K562 (cell line): ENCODE measurements around the gene RNF103. TPM values are rescaled to one million over a fixed set of nuclear protein-coding genes. Genes with fewer than 3 reads are reported as not detected.

Experiments
- ATAC-seq: fragments of 200-7000 bp; cut with Tn5 transposase; 3 replicates; pipeline ENCODE4 v1.9.1; 2020; ENCODE audit warnings: moderate library complexity
- BruUV-seq: library from RNA; stranded (reverse); fragments of 400-500 nt; replicated peaks from 2 replicates; lab custom pipeline; 2021; lab: Mats Ljungman, UMichigan
- CTCF ChIA-PET: fragments of 300-600 bp; formaldehyde crosslinking; extraction: SDS; loops from one replicate; lab custom pipeline; 2021; ENCODE audit warnings: low intra/inter-chr PET ratio; lab: Yijun Ruan, JAX
- POLR2A ChIA-PET: fragments of 300-600, 350-650 bp; sonication (Branson Sonifier 250); formaldehyde crosslinking; extraction: SDS; loops from one replicate; lab custom pipeline; 2021; ENCODE audit warnings: antibody characterized with exemption, inconsistent platforms; lab: Yijun Ruan, JAX
- DNase-seq, 4 experiments: peaks; one replicate each; pipeline versions ENCODE4 v3.0.0 to v3.0.0-alpha.2; 2011 to 2018; ENCODE audit warnings: low spot score in 3 of 4, mixed read lengths in 3 of 4; ENCODE audit errors: extremely low read depth in 1 of 4
- FAIRE-seq: peaks from 2 replicates; lab custom pipeline; 2011; peaks lifted over from hg19 to GRCh38; lab: Jason Lieb, UNC
- H2AFZ ChIP-seq: 2 replicates; pipeline ENCODE4 v1.6.0; 2011; ENCODE audit warnings: low read depth, low read length, control low read depth, inconsistent platforms
- H3K27ac ChIP-seq: fragments of 200-600 bp; 3 replicates; pipeline ENCODE4 v1.8.0; 2011; ENCODE audit warnings: low read depth, mild to moderate bottlenecking, control low read depth, inconsistent platforms, low read length, moderate library complexity, mixed read lengths; ENCODE audit errors: extremely low read depth
- H3K27me3 ChIP-seq, 2 experiments: fragments of 300-600 bp in 1 of 2; 2 replicates in 1 of 2; 3 replicates in 1 of 2; pipeline versions ENCODE4 v1.6.0 to v1.8.0; 2011; ENCODE audit warnings: inconsistent platforms in 2 of 2, low read length in 2 of 2, mild to moderate bottlenecking in 1 of 2, mixed read lengths in 1 of 2, moderate library complexity in 1 of 2; ENCODE audit not compliant: control insufficient read depth in 2 of 2, insufficient read depth in 2 of 2
- H3K36me3 ChIP-seq: fragments of 300-600 bp; 3 replicates; pipeline ENCODE4 v1.8.0; 2011; ENCODE audit warnings: mild to moderate bottlenecking, low read length, inconsistent platforms; ENCODE audit not compliant: control insufficient read depth, insufficient read depth
- H3K4me1 ChIP-seq, 2 experiments: fragments of 200-600 bp in 1 of 2; replicated peaks in 1 of 2; 2 replicates in 1 of 2; 3 replicates in 1 of 2; pipeline versions ENCODE4 v1.5.1 to v1.8.0; 2011; ENCODE audit warnings: inconsistent platforms in 2 of 2, low read length in 2 of 2, mild to moderate bottlenecking in 1 of 2, mixed read lengths in 1 of 2, moderate library complexity in 1 of 2; ENCODE audit not compliant: control insufficient read depth in 2 of 2, insufficient read depth in 2 of 2
- H3K4me2 ChIP-seq: 2 replicates; pipeline ENCODE4 v1.6.1; 2011; ENCODE audit warnings: low read length, control low read depth, inconsistent platforms, mixed read lengths; ENCODE audit not compliant: insufficient read depth
- H3K4me3 ChIP-seq: fragments of 200-600 bp; sonication (generic), shearing (Covaris generic); 2 replicates; pipeline ENCODE4 v1.5.1; 2016; ENCODE audit warnings: control low read depth, inconsistent platforms
- H3K79me2 ChIP-seq: fragments of 200-600 bp; 3 replicates; pipeline ENCODE4 v1.8.0; 2011; ENCODE audit warnings: low read length, inconsistent platforms; ENCODE audit not compliant: control insufficient read depth, insufficient read depth
- H3K9ac ChIP-seq, 2 experiments: 2 replicates each; pipeline versions ENCODE4 v1.6.0 to v1.6.1; 2011; ENCODE audit warnings: low read depth in 2 of 2, low read length in 2 of 2, control low read depth in 1 of 2, inconsistent platforms in 1 of 2, mild to moderate bottlenecking in 1 of 2, mixed read lengths in 1 of 2; ENCODE audit not compliant: insufficient read depth in 1 of 2
- H3K9me1 ChIP-seq: one replicate; pipeline ENCODE4 v1.6.0; 2011; ENCODE audit warnings: inconsistent platforms, mild to moderate bottlenecking, low read length, moderate library complexity; ENCODE audit not compliant: control insufficient read depth, insufficient read depth
- H3K9me3 ChIP-seq: replicated peaks from 2 replicates; pipeline ENCODE4 v1.5.1; 2011; ENCODE audit warnings: low read depth, low read length, inconsistent platforms; ENCODE audit not compliant: control insufficient read depth, insufficient read depth
- H4K20me1 ChIP-seq: replicated peaks from 2 replicates; pipeline ENCODE4 v1.6.1; 2011; ENCODE audit warnings: low read length, inconsistent platforms, mixed read lengths; ENCODE audit not compliant: control insufficient read depth, insufficient read depth
- ATF7 ChIP-seq: fragments of 450-650 bp; IDR thresholded peaks from 2 replicates; pipeline ENCODE4 v1.7.1; 2014; ENCODE audit warnings: mild to moderate bottlenecking, moderate library complexity
- CCNT2 ChIP-seq: IDR thresholded peaks from 2 replicates; pipeline ENCODE4 v1.6.1; 2011; ENCODE audit warnings: borderline replicate concordance, low read depth, mild to moderate bottlenecking, moderate library complexity, mixed read lengths, low read length; ENCODE audit not compliant: insufficient read length; ENCODE audit errors: extremely low read depth
- CREM ChIP-seq: IDR thresholded peaks from 2 replicates; pipeline ENCODE4 v1.6.1; 2014; ENCODE audit warnings: antibody characterized with exemption, low read depth
- FOXM1 ChIP-seq, 2 experiments: fragments of 450-650 bp in 1 of 2; sonication (generic) in 1 of 2; formaldehyde crosslinking in 1 of 2; IDR thresholded peaks; 2 replicates each; pipeline versions ENCODE4 v1.6.1 to v1.9.0; 2017 to 2022; ENCODE audit warnings: low read depth in 2 of 2, mild to moderate bottlenecking in 2 of 2, missing genetic modification reagents in 1 of 2, moderate library complexity in 1 of 2
- MEF2D ChIP-seq: conservative IDR thresholded peaks from 2 replicates; pipeline ENCODE4 v1.6.1; 2016; ENCODE audit warnings: low read depth, missing genetic modification characterization, missing compliant biosample characterization
- PHB2 ChIP-seq: fragments of 450-650 bp; IDR thresholded peaks from 2 replicates; pipeline ENCODE4 v1.6.1; 2017; ENCODE audit warnings: low read depth
- RBBP5 ChIP-seq: fragments of 200-600 bp; sonication (generic); IDR thresholded peaks from 2 replicates; pipeline ENCODE4 v1.6.1; 2012; ENCODE audit warnings: borderline replicate concordance, mild to moderate bottlenecking, low read length, control low read depth, inconsistent platforms; ENCODE audit not compliant: insufficient read depth, poor library complexity, severe bottlenecking
- RBM25 ChIP-seq: fragments of 200-400 bp; formaldehyde crosslinking; IDR thresholded peaks from 2 replicates; pipeline ENCODE4 v1.6.1; 2018; ENCODE audit warnings: low read length, low read depth, moderate library complexity; ENCODE audit not compliant: severe bottlenecking
- ZNF174 ChIP-seq: fragments of 250-450 bp; sonication (Bioruptor Pico); IDR thresholded peaks from 2 replicates; pipeline ENCODE4 v1.4.0; 2020; ENCODE audit warnings: mild to moderate bottlenecking
- ZZZ3 ChIP-seq: fragments of 450-650 bp; IDR thresholded peaks from 2 replicates; pipeline ENCODE4 v1.6.1; 2016; ENCODE audit warnings: antibody characterized with exemption, mild to moderate bottlenecking, moderate library complexity
- whole genome bisulfite sequencing: fragments of 100-300 bp; shearing (Covaris generic); methylation state at CpG from one replicate; pipeline ENCODE4 v1.1.6; 2016; ENCODE audit warnings: low coverage, mixed read lengths; ENCODE audit not compliant: insufficient coverage; ENCODE audit errors: missing lambda C conversion rate; 5-methylcytosine and 5-hydroxymethylcytosine counted together
- in situ Hi-C: fragments of 300-500 bp; cut with MboI; formaldehyde crosslinking; loops from 4 replicates; pipeline ENCODE4 v1.15.0; 2018; ENCODE audit warnings: inconsistent platforms, mixed read lengths
- intact Hi-C: fragments of 100-400 bp; cut with micrococcal nuclease; formaldehyde crosslinking; loops from 2 replicates; pipeline ENCODE4 v1.14.2; 2022
- polyA plus RNA-seq, 8 experiments: library from polyadenylated mRNA; depleted of rRNA in 4 of 8; stranded (reverse) in 5 of 8; unstranded in 3 of 8; fragments of >200 nt; fragmentation: Nextera tagmentation in 2 of 8; fragmentation: Illumina TruSeq in 1 of 8; extraction: Ambion mirVana in 2 of 8; extraction: Trizol in 1 of 8; gene quantifications; 2 replicates each; pipeline versions ENCODE4 v1.2.1 to v1.2.3, GENCODE V29; 2011 to 2014; ENCODE audit warnings: inconsistent platforms in 1 of 8, missing spikeins in 1 of 8
- total RNA-seq, 7 experiments: library from RNA; depleted of rRNA in 6 of 7; stranded (reverse); fragments of >200 nt in 6 of 7; fragmentation: Illumina TruSeq in 2 of 7; extraction: Trizol in 2 of 7; gene quantifications; 2 replicates each; pipeline versions ENCODE4 v1.2.1 to v1.2.3, GENCODE V29; 2011 to 2021; ENCODE audit warnings: low replicate concordance in 1 of 7
- TF ChIP-seq, protein P1 (sequence below): sonication (generic); formaldehyde crosslinking; IDR thresholded peaks from 2 replicates; pipeline ENCODE4 v1.4.0; 2020; ENCODE audit warnings: mild to moderate bottlenecking, missing genetic modification reagents
- TF ChIP-seq, protein P2 (sequence below), 2 experiments: fragments of 250-450 bp in 1 of 2; fragments of 450-650 bp in 1 of 2; sonication (Bioruptor Pico) in 1 of 2; IDR thresholded peaks; 2 replicates each; pipeline versions ENCODE4 v1.6.1 to v1.8.0; 2016 to 2021; ENCODE audit warnings: mild to moderate bottlenecking in 2 of 2, moderate library complexity in 2 of 2, missing compliant biosample characterization in 1 of 2, missing genetic modification characterization in 1 of 2

Gene RNF103
- total and polyA plus RNA-seq, 9 of the 15 experiments (the other 6 are each of a cell fraction or from before 2014, with no cell fraction given): 1.2 to 6.8 (median 4.6) TPM

DNA sequence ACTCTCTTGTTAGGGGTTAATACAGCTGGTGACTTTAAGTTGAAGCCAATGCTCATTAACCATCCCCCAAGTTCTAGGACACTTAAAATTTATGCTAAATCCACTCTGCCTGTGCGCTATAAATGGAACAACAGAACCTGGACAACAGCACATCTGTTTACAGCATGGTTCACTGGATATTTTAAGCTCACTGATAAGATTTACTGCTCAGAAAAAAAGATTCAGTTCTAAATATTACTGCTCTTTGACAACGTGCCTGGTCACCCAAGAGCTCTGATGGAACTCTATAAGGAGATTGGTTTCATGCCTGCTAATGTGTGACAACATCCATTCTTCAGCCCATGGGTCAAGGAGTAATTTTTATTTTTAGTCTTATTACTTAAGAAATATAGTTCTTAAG is 27.5 kb downstream of the RNF103 start:
- ATAC-seq: no peak
- no TSS peak for BruUV-seq
- CTCF ChIA-PET: no interaction called here

DNA sequence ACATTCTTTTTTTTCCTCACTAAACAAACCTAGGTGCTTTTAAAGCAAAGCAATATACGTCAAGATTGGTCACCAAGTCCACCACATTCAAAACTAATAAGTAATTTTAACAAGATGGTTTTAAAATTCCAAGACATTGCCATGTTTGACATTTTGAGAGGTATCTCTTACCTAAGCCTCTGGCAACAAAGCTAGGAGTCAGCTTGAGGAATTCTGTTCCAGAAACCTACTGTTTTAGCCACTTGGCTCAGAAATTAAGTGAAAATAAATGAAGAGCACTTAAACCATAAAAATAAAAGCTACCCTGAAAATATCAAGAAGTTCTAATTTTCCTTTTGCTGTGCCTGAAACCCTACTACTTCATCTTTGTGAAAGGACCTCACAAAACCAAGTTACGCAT is 30.4 kb downstream of the RNF103 start:
- POLR2A ChIA-PET: interaction anchor here (1.2 kb wide), 1 partner anchor 19 kb away, joined by 5 read pairs; no protein-coding TSS in a partner anchor
- intact Hi-C loops: no loop called here
- Histone ChIP-seq H3K9me1 (no peaks in the 10 kb centered on the region), H3K4me2 (no peak overlapping the region), H3K9me3 (no peaks in the 10 kb centered on the region), H3K9ac (no peak overlapping the region), H2AFZ (no peak overlapping the region), H3K4me3 (no peak overlapping the region), H3K36me3 (no peaks in the 10 kb centered on the region), H4K20me1 (no peaks in the 10 kb centered on the region), H3K27ac (no peak overlapping the region), H3K79me2 (no peaks in the 10 kb centered on the region), H3K27me3 (no peaks in the 10 kb centered on the region), H3K4me1 (no peaks in the 10 kb centered on the region)
- no peak for ATAC-seq
- BruUV-seq: no TSS peak
- CTCF ChIA-PET: no interaction called here
- 36% methylated on average over 2 of the region's 2 CpGs for WGBS
- in situ Hi-C loops: no loop called here
- DNase-seq: no peak
- no peak for FAIRE-seq
- no peak for TF ChIP-seq ZNF174 (CRISPR knock-in tag)
- no peak for TF ChIP-seq ATF7
- no peak for TF ChIP-seq ZZZ3
- TF ChIP-seq, protein P1, sequence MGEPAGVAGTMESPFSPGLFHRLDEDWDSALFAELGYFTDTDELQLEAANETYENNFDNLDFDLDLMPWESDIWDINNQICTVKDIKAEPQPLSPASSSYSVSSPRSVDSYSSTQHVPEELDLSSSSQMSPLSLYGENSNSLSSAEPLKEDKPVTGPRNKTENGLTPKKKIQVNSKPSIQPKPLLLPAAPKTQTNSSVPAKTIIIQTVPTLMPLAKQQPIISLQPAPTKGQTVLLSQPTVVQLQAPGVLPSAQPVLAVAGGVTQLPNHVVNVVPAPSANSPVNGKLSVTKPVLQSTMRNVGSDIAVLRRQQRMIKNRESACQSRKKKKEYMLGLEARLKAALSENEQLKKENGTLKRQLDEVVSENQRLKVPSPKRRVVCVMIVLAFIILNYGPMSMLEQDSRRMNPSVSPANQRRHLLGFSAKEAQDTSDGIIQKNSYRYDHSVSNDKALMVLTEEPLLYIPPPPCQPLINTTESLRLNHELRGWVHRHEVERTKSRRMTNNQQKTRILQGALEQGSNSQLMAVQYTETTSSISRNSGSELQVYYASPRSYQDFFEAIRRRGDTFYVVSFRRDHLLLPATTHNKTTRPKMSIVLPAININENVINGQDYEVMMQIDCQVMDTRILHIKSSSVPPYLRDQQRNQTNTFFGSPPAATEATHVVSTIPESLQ: no peak
- no peak for TF ChIP-seq RBBP5
- TF ChIP-seq FOXM1 (IDR thresholded peaks at IDR 0.05; ENCODE audit: low read depth): no peak
- TF ChIP-seq FOXM1 (CRISPR knock-in tag; IDR thresholded peaks at IDR 0.05; ENCODE audit: low read depth): no peak
- TF ChIP-seq CREM: no peak
- TF ChIP-seq, protein P2, sequence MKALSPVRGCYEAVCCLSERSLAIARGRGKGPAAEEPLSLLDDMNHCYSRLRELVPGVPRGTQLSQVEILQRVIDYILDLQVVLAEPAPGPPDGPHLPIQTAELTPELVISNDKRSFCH (CRISPR knock-in tag; IDR thresholded peaks at IDR 0.05): no peak
- TF ChIP-seq, protein P2 (tag; IDR thresholded peaks at IDR 0.05): no peak
- TF ChIP-seq CCNT2: no peak
- TF ChIP-seq PHB2: no peak

More for the DNA sequence above, 27.5 kb downstream of the RNF103 start:
- Histone ChIP-seq H3K36me3 (no peaks in the 10 kb centered on the region), H4K20me1 (no peaks in the 10 kb centered on the region), H2AFZ (no peak overlapping the region), H3K79me2 (no peaks in the 10 kb centered on the region), H3K27me3 (no peaks in the 10 kb centered on the region), H3K27ac (no peak overlapping the region), H3K9me3 (no peaks in the 10 kb centered on the region), H3K9me1 (no peaks in the 10 kb centered on the region), H3K9ac (no peak overlapping the region), H3K4me2 (no peak overlapping the region)
- FAIRE-seq (no peak), DNase-seq (no peak)
- intact Hi-C loops (no loop called here), in situ Hi-C loops (no loop called here)
- WGBS: 10% methylated on average over 2 of the region's 2 CpGs
- TF ChIP-seq RBM25 (no peak), MEF2D (peak; percentile 62; the same call in 1 of the 2 replicates)
- TF ChIP-seq, all 486 proteins: peak for 1
- no peaks in the 10 kb centered on the region for H3K4me1 ChIP-seq
- POLR2A ChIA-PET: interaction anchor here (1.0 to 1.6 kb wide), 3 partner anchors 9 to 16 kb away, joined by 3 to 8 read pairs (median 3); no protein-coding TSS in a partner anchor
- H3K4me3 ChIP-seq: no peak overlapping the region
